ENCODE measurements around the gene PADI4.

PADI4 gene

DNA sequence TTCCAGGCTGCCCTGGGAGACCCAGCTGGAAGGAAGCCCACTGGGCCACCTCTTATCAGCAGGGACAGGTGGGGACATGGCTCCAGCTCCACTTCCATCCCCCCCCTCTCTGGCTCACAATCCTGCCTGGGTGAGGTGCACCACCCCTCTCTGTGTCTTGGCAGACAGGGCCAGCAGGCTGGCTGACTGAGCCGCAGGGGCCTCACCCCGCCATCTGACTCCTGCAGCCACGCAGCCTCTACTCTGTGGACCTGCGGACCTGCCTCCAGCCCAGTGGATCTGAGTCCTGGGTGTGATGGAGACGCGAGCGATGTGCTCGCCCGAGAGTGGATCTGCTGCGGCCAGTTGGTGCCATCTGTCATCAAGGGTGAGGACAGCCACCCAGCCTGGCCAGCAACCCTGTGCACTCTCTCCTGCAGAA, 101.4 kb downstream of the PADI4 start:
- no peak for TF ChIP-seq CTCF (IDR thresholded peaks at IDR 0.05; ENCODE audit: low read length, missing control alignments)
- DNase-seq (ENCODE audit: low read depth) = no peak

DNA sequence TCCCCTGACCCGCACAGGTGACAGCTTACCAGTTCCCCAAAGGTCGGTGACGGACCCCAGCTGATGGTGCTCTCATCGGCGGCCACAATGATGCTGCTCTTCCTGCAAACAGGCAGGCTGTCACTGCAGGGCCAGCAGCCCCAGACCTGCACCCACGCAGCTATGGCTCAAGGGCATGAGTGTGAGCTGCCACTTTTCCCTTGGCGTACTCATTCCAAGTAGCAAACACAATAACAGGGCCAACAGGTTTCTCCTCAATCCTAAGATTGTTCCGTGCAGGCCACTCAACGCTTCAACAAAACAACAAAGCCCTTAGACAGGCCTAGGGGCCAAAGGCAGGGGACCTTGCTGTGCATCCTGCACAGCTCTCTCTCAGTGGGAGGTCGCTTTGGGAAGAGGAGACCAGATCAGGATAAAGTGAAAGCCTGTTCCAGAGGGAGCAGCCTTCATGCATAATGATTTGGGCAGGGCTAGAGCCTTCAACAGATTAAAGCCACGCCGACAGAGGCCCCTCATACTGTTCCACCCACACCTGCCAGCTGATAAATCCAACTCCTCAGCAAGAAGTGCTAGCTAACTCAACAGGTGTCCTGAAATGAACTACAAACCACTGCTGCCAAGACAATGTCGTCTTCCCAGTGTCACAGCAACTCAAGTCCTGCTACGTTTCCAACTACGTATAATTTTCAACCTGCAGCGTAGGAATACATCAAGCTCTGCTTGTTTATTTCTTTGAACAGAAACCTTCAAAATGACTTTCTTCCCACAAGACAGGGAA, 104.3 kb downstream of the PADI4 start:
- no peak for DNase-seq (ENCODE audit: low read depth)
- TF ChIP-seq CTCF (IDR thresholded peaks at IDR 0.05; ENCODE audit: low read length, missing control alignments) = no peak
- H3K4me3 ChIP-seq (replicated peaks; ENCODE audit: low read depth, low read length) = no peak overlapping the region

More for the DNA sequence above, 101.4 kb downstream of the PADI4 start:
- no peak overlapping the region for H3K4me3 ChIP-seq (replicated peaks; ENCODE audit: low read depth, low read length)

Measured in fibroblast of pulmonary artery (primary cell).